ENCODE data around the gene CTNNB1.

Gene CTNNB1

DNA sequence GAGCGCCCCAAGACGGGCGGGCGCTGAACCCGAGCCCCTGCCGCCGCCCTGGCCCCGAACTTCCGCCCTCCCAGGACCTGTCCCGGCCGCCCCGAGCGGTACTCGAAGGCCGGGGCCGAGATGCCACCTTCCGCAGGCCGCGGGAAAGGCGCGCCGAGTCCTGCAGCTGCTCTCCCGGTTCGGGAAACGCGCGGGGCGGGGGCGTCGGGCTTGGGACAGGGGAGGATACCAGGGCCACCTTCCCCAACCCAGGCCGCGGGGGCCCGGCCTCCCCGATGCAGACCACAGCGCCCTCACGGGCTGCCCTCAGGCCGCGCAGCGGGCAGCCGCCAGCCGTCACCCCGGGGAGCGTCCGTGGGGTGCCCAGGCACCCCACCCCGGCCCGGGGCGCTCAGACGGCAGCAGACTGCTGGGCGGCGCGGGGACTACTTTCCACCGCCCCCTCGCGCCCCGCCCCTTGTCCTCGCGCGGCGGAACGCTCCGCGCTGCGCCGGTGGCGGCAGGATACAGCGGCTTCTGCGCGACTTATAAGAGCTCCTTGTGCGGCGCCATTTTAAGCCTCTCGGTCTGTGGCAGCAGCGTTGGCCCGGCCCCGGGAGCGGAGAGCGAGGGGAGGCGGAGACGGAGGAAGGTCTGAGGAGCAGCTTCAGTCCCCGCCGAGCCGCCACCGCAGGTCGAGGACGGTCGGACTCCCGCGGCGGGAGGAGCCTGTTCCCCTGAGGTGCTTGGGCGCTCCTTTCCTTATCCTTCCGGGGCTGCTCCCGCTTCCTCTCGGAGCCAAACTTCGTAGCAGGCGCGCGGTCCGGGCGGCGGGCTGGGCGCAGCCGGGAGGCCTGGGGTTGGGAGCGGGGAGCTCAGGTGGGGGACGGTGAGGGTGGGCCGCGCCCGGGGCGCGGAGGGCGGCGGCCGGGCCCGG is at the start of gene CTNNB1:
CTNNB1 (plus strand) TSS at position 556 of the 916 bp plus-strand sequence. CDS start 24,564 bp downstream, outside the sequence.
- DNase-seq (ENCODE audit: low spot score), result peak; percentile 92

DNA sequence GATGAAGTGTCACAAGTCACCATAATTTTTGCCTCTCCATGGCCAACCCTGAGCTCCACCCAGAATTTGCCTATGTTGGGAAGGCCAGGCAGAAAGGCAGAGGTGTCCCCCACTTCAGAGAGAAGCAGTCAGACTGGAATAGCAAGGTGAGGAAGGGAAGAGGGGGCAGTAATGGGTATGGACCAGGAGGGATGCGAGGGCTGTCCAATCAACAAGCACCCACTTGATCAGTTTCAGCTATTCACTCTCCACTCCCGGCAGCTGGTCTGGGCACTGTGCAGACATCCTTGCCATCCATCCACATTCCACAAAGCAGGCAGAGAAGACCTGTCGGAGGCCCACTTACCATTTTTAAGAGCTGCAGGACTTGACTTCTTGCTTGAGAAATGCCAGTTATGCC is 43.5 kb upstream of the CTNNB1 start:
- no peak for DNase-seq (ENCODE audit: low spot score)

DNA sequence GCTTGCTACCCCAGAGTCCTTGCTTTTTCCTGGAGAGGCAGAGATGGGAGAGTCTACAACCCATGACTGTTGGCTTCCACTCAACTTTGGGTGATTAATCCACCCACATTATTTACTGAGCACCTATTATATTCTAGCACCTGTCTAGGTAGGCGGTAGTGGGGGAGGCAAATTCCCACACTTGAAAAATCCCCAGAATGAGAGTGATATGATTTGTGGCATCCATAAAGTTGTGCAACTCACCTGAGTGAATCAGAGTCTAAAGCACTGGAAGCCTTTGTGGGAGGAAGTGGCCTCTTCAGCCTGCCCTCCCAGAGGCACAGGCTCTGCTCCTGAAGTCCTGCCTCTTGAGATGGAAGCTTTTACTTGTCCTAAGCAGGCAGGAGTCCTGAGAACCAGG is 40.4 kb upstream of the CTNNB1 start:
- no peak for DNase-seq (ENCODE audit: low spot score)

DNA sequence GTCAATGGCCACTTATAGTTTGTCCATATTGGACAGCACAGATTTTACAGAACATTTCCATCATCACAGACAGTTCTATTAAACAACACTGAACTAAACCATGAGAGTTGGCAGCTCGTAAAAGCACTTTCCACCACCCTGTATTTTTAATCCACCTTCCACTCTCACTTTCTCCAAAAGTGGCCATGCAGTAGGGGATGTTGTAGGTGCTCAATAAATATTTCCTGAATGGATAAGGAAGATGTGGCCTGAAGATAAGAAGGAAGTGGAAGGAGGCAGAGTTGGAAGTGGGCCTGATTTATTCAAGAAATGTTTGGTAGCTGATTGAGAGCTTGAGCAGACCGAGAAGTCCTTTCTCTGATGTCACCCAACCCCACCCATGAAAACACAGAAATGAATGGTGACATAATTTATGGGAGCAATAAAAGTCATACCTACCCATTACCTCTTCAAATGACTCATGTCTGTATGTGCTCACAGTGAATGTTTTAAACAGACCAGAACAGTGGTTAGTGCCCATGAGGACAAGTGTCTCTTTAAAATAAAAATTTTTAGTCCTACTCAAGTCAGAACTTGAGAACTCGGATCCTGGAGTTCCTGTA is 39.6 kb upstream of the CTNNB1 start:
- no peak for DNase-seq (ENCODE audit: low spot score)

DNA sequence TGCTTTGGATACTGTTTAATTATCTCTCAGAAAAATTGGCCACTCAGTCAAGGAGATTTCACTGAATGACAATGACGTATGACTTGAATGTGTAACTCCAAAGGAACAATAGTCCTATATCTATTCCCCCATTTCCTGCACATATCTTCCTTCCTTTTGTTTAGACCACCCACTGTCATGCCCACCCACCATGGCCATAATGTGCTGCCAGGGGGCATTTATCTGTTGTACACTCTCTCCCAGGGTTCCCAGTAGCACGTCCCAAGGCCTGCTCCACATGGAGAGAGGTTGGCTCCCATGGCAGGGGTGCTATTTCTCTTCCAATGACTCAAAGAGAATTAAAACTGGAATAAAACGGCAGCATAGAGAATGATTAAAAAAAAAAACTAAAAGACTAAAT is 36.8 kb upstream of the CTNNB1 start:
- no peak for DNase-seq (ENCODE audit: low spot score)

DNA sequence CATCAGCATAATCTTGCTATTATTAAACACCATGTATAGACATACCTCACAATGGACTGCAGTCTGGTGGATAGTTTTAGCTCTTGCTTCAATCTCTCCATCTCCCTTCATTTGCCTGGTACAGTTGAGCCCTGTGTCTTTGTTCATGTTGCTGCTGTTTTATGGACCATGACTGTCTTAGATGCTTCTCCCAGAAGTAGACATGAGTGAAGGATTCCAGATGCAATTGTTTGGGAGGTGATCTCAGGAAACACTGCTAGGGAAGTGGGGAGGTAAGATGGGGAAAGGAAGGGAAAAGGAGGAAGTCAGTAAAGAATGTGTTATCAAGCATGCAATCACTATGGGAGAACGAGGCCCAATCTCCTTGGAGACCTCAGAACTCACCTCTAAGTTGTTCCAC is 36.3 kb upstream of the CTNNB1 start:
- DNase-seq (ENCODE audit: low spot score), result no peak

DNA sequence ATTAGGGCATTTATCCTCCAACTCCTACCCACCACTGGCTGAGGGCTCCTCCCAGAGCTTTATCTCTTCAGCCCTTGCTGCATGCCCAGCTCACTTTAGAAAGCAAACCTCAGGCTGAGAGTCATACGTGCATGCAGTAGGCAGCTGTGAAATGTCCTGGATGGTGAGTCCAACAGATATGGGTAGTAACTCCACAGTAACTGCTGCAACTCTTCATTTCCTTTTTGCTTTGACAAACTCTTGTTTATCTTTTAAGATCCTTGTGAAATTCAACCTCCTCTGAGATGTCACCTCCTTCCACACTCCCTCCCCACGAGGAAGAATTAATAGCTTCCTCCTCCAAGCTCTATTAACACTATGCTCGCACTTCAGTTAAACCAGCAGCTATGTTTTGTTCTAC is 35.9 kb upstream of the CTNNB1 start:
- DNase-seq (ENCODE audit: low spot score), result no peak

DNA sequence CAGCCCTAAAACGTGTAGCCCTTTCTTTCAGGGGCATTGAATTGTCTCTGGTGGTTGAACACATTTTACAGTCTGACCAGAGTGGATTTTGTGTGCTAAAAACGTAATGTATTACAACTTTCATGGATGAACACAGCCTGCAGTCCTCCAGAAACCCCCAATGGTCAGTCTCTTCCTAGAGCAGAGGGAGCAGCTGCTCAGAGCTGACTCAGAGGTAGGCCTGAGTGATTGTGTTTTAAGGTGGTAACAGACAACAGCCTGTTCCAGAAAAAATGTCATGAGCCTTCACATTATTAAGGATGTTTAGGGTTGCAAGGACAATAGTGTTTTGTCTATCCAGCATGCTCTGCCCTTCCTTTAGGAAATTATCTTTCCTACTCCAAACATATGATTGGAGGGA is 34.5 kb upstream of the CTNNB1 start:
- no peak for DNase-seq (ENCODE audit: low spot score)

DNA sequence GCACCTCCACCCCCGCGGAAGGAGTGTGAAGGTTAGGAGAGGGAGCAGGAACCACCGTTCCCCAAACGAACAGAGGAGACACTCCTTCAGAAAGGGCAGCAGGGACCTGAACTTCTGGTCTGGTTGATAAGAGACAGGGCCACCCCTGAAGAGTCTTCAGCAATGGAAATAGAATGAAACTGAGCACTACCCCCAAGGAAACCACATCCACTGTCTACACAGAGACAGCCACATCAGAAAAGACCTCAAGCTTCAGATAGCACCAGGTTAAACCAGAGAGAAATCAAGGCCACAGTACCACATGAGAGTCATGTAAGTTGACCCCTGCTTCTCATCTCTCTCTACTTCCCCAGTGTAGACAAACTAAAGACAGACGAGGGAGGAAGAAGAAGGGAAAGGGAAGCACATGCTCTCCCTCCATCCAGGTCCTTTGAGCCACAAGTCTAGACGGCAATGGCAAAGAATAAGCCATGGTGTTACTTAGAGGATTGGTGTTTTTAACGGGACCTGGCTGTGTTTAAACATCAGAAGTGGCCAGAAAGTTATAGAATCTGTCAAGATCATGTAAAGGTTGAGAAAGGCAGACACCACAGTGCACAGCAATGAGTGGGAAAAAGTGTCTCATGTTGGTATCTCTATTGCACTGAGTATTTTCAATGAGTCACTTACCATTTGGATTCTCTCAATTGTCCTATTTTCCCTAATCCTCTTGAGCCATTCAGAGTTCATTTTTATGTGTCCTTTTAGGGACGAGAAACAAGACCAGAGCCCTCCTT is 31.4 kb upstream of the CTNNB1 start:
- DNase-seq (ENCODE audit: low spot score), result no peak

DNA sequence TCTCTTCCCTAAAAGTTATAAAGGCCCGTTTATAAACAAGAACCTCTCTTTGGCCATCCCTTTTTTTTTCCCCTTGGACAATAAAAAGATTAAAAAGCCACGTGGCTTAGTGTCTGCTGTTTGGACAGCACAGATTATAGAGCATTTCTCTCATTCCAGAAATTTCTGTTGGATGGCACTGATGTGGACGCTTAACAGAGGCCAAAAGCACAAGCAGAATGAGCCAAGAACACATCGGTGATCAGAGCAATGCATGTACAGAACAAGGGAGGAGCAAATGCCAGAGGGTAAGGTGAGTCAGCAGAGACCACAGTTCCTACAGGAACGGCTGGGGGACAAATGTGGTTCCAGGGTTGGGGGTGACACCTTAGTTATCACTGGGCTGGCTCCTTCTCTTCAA is 30.3 kb upstream of the CTNNB1 start:
- DNase-seq (ENCODE audit: low spot score), result no peak

DNA sequence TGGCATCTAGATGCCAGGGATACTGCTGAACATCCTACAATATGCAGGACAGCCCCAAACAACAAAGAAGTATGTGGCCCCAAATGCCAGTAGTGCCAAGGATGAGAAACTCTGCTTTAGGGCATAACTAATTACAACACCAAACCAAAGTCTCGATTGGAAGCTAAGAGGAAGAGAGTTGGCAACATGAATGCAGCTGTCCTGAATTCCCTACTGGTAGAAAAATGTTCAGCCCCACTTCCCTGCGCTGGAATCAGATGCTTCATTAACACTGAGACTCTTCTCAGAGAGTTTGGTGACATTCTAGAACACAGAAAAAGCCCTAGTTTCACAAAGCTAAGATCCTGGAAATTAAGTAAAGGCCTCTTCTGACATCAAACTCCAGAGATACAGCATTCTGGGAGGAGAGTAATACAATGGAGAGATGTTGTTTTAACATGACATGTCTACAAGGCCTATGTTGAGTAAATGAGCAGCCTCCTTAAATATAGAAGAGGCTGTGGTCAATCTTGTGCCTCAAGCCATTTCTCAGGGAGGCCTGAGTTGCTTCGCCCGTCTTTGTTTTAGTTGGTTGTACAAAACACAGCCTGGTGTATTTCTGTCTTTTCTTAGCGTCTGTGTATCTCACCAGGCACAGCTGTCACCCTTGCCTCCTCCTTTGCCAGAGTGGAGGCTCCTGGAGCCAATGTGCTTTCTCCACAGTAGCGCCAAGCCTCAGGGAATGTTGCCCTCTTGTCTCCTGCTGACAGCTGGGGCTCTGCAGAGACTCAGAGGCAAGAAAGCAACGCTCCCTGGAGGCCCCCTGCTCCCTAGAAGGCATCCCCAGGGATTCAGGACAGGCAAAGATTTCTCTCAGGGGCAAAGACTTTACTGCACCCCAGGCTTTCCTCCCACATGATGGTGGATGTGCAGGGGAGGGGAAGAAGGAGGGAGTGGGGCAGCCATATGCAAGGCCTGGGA is 25.1 kb upstream of the CTNNB1 start:
- peak; percentile 90 for DNase-seq (ENCODE audit: low spot score)

DNA sequence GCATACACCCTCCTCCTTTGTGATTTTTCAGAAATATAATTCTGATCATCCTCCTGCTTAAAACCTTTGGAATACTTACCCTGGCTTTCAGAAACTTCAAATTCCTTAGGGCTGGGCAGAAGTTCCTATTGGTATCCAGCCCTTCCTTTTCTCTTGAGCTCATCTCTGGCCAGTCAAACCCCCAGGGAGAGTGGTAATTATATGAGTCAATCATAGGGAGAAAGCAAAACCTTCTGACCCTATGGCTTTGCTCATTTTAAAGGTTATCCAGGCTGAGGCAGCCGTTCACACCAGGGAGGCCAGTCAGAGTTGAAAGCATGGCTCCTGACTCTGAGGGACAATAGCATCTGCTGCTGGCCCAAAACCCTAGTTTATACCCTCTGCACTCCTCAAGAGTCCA is 23.9 kb upstream of the CTNNB1 start:
- DNase-seq (ENCODE audit: low spot score), result no peak

DNA sequence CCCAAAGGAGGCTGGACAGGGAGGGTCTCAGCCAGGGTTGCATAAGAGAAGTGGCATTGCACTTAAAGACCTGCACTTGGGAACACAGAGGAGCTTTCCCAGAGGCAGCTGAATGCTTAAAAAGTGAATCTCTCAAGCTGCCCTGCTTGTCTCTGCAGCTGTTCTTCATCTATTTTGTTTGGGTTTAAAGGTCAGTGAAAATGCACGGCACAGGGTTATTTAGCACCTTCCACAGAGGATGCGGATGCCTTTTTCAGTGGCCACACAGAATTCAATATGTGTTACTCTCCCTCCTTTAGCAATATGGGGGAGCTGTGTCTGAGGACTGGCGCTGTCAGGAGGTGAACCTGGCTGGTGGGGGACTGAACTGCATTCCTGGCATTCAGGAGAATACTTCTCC is 22.7 kb upstream of the CTNNB1 start:
- DNase-seq (ENCODE audit: low spot score), result no peak

DNA sequence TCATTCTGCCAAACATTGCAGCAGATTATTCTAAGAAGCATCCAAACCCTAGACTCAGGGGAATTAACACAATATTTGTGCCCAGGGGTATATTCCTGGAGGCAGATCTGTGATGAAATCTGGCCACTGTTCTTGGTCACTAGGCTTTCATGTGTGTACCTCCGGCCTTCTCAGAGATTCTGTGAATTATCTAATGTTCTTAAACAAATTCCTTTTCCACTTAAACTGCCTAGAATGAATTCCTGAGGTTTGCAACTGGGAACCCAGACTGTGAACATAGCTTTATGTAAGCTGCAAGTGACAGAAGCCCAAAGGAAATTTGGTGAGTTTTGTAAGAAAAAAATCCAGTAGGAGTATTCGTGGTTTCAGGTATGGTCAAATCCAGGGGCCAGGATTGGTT is 20.7 kb upstream of the CTNNB1 start:
- no peak for DNase-seq (ENCODE audit: low spot score)

DNA sequence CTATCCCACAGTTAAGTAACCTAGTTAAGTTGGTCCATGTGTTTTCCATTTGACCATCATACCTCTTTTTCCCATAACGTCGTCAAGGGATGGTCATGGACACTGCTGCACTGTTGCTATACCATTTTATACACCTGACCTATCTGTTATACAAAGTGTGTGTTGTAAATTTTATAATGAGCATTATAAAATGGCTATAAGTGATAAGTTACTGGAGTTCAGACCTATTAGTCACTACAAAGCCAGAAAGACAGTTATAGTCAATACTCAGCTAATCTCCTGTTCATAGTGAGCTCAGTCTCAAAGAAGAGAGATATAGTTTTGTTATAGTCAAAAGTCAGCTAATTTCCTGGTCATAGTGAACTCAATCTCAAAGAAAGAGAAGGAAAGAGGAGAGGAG is 18.9 kb upstream of the CTNNB1 start:
- DNase-seq (ENCODE audit: low spot score), result no peak

DNA sequence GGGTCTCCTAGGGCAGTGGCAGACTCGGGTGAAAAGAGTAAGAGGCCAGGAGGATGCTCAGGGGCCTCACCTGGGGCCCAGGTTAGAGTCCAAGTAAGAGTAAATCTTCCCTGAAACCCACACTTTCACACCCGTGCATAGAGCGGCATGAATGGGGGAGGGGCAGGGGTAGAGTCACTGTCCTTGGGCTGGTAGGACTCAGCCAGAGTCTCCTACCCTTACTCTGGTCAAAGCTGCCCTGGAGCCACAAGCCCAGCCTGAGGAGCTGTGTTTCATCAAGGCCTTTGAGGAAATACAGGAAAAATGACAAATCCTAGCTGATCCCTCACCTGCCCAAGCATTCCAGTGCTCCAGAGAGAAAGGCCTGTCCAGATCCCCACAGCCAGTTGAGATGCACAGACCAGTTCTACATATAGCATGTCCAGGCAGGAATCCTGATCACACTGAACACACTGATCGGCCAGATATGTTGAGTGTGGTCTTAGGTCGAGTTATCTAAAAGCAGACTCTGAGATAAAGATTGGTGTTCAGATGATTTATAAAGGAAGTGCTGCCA is 16.7 kb upstream of the CTNNB1 start:
- DNase-seq (ENCODE audit: low spot score), result no peak

DNA sequence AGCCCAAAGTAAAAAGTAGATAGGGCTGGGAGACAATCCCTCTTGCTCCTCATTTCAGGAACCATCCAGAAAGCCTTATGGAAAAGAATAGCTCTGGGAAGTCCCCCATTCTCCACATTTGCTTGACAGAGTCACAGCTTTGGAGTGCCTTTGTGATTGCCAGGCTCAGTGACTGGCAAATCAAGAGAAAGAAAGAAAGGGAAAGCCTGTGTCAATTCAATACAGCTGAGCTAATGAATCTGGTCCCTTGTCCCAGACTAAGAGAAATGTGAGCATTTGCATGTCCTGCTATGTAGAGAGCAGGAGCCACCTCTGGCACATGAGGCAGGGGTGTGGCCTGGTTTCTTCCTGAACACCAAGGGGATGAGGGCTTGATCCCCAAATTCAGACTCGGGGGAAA is 14.9 kb upstream of the CTNNB1 start:
- no peak for DNase-seq (ENCODE audit: low spot score)

DNA sequence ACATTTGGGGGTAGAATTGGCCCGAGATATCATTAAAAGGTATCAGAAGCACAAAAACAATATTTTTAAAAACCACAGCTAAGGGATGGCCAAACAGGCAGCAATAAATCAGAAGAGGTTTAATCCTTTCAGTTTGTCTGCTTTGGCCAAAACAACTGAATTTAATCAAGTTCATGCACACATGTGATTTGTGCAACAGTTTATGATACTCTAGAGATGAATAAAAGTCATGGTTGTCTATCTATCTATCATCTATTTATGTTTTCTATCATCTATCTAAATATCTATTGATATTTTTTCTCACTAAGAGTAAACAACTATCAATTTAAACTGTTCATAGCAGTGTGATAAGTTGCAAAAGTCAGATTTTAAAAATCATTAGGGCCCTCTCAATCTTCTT is 13.0 kb upstream of the CTNNB1 start:
- no peak for DNase-seq (ENCODE audit: low spot score)

DNA sequence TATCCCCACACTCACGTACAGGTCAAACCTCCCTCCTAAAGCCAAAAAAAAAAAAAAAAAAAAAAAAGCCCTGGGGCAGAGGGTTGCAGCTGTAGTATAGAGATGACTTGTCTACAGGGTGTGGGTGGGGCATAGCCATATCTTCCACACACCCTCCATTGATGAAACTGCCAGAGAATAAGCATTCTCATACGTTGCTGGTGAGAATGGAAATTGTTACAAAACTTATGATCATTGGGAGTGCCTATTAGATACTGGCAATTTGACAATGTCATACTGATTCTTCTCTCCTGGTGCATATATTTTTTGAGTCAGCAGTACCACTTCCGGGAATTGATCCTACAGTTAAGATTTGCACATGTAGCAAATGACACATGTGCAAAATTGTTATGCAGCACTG is 11.0 kb upstream of the CTNNB1 start:
- DNase-seq (ENCODE audit: low spot score), result no peak

DNA sequence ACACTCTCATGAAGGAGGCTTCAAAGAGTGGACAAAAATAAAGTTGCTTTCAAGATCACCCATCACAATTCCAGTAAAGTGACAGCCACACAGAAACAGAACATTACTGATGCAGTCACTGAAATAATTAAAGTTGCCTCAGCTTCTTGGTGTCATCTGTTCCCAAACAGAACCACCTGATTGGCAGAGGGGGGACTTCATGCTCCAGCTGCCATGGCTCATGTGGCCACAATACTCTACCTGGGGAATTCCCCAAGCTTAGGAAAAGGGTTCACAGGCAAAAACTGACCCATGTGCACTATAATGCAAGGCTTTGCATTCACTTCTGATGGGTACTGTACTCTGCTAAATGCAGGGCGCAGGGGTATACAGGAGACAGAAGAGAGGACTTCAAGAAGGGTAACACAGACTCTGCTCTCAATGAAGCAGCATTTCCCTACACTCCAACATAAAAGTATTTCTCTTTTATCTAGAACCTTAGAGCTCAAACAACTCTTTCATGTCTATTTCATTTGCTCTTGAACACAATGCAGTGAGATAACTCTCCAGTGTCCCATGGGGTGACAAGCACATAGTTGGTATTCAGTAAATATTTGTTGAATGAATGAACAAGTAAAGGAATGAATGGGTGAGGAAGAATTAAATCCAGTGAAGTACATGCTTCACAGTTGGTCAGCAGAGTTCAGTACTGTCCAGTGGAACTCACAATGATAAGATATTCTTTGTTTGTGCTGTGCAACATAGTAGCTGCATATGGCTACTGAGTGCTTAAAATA is 8.6 kb upstream of the CTNNB1 start:
- DNase-seq (ENCODE audit: low spot score), result no peak

DNA sequence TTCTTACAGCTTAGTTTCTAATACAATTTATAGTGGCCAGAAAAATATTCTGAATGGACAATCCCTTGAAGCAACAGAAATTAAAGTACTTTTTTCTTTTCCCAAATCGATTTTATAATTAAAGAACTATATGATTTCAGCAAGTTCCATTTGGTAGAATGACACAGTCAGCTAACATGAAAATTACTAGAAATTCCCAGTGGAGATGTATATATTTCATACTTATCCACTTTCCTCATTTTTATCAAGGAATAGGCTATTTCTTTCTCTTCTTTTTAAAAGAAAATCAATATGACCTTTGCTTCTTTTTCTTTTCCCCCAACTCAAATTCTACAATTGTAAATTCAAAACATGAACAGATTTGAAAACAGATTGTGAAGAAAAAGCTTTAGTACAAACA is 6.4 kb upstream of the CTNNB1 start:
- no peak for DNase-seq (ENCODE audit: low spot score)

Data from D341Med (cell line).